Breast epithelium (tissue), 4 donors: ENCODE results near the gene MAD1L1. TPM values are rescaled to one million over a fixed set of nuclear protein-coding genes. Genes with fewer than 3 reads are reported as not detected.

Source experiments
- DNase-seq, 2 donors: peaks; one replicate each; pipeline ENCODE4 v3.0.0-alpha.2; 2019; ENCODE audit warnings: low spot score in 2 of 2
- H3K27ac ChIP-seq, 2 donors: fragments of 200-600 bp; sonication (generic) in 1 of 2; one replicate each; pipeline ENCODE4 v1.5.1; 2016 to 2019; ENCODE audit warnings: mild to moderate bottlenecking in 1 of 2
- H3K27me3 ChIP-seq, 2 donors: fragments of 200-600 bp; sonication (generic) in 1 of 2; one replicate each; pipeline versions ENCODE4 v1.5.1 to v1.6.0; 2017 to 2019; ENCODE audit warnings: control low read depth in 1 of 2, mild to moderate bottlenecking in 1 of 2
- H3K36me3 ChIP-seq: fragments of 200-600 bp; one replicate; pipeline ENCODE4 v1.5.1; 2019
- H3K4me1 ChIP-seq, 2 donors: fragments of 200-600 bp; sonication (generic); one replicate each; pipeline ENCODE4 v1.5.1; 2016 to 2019; ENCODE audit warnings: control low read depth in 1 of 2
- H3K4me3 ChIP-seq, 3 donors: fragments of 200-600 bp; sonication (generic); 1 replicate in 2 of 3; 2 replicates in 1 of 3; pipeline ENCODE4 v1.5.1; 2016 to 2019; ENCODE audit warnings: mild to moderate bottlenecking in 3 of 3, moderate library complexity in 2 of 3
- H3K9me3 ChIP-seq, 2 donors: fragments of 200-600 bp; sonication (generic) in 1 of 2; one replicate each; pipeline ENCODE4 v1.5.1; 2016 to 2019; ENCODE audit warnings: control low read depth in 1 of 2
- CTCF ChIP-seq, 3 donors: fragments of 450-650 bp; IDR thresholded peaks; one replicate each; pipeline ENCODE4 v1.5.1; 2016 to 2017; ENCODE audit warnings: antibody characterized with exemption in 3 of 3, mild to moderate bottlenecking in 3 of 3, moderate library complexity in 3 of 3
- POLR2A ChIP-seq: fragments of 450-650 bp; IDR thresholded peaks from one replicate; pipeline ENCODE4 v1.6.1; 2016; ENCODE audit warnings: antibody characterized with exemption, mild to moderate bottlenecking, moderate library complexity
- POLR2AphosphoS5 ChIP-seq, 3 donors: sonication (generic); formaldehyde crosslinking; IDR thresholded peaks; one replicate each; pipeline ENCODE4 v1.6.1; 2017; ENCODE audit warnings: antibody characterized with exemption in 3 of 3
- intact Hi-C: fragments of 100-400 bp; cut with DNase I; formaldehyde crosslinking; loops from one replicate; pipeline ENCODE4 v1.15.1; 2023; ENCODE audit warnings: low total_unique reads
- total RNA-seq, 3 donors: library from RNA; depleted of rRNA; stranded (reverse); fragments of >200 nt; gene quantifications; one replicate each; pipeline ENCODE4 v1.1.0, GENCODE V29; 2016

The MAD1L1 gene
- total RNA-seq, 3 donors from 2014 or later, result 27.7 to 33.9 (median 28.8) TPM

GRCh38 chr7:2146676-2147472 lies 85.9 kb downstream of the MAD1L1 start:
- DNase-seq, result no peak
- Histone ChIP-seq H3K4me1 (no peaks in the 10 kb centered on the region), H3K36me3 (no peaks in the 10 kb centered on the region), H3K27ac (no peak overlapping the region), H3K4me3 (no peak overlapping the region), H3K9me3 (no peaks in the 10 kb centered on the region), H3K27me3 (no peaks in the 10 kb centered on the region)
- intact Hi-C loops, result no loop called here
- no peak for TF ChIP-seq CTCF (IDR thresholded peaks at IDR 0.05)
- no peak for TF ChIP-seq POLR2A
- TF ChIP-seq POLR2AphosphoS5 (IDR thresholded peaks at IDR 0.05), result no peak

GRCh38 chr7:2145835-2146580 lies 86.7 kb downstream of the MAD1L1 start:
- H3K4me1 ChIP-seq, result no peaks in the 10 kb centered on the region
- H3K36me3 ChIP-seq, result no peaks in the 10 kb centered on the region
- intact Hi-C loops, result no loop called here
- H3K4me3 ChIP-seq, result no peak overlapping the region
- no peak for TF ChIP-seq CTCF (IDR thresholded peaks at IDR 0.05)
- TF ChIP-seq POLR2AphosphoS5 (IDR thresholded peaks at IDR 0.05), result no peak
- no peak overlapping the region for H3K27ac ChIP-seq
- no peaks in the 10 kb centered on the region for H3K9me3 ChIP-seq
- no peak for DNase-seq
- H3K27me3 ChIP-seq, result no peaks in the 10 kb centered on the region

- Histone ChIP-seq H3K27me3 (no peaks in the 10 kb centered on the region), H3K9me3 (no peaks in the 10 kb centered on the region), H3K4me1 (no peaks in the 10 kb centered on the region), H3K36me3 (no peaks in the 10 kb centered on the region), H3K4me3 (no peak overlapping the region), H3K27ac (no peak overlapping the region)
- intact Hi-C loops, result no loop called here
- TF ChIP-seq POLR2A (no peak), POLR2AphosphoS5 (IDR thresholded peaks at IDR 0.05) (no peak), CTCF (IDR thresholded peaks at IDR 0.05) (no peak)
- DNase-seq, result no peak
These were observed 87.8 kb downstream of the MAD1L1 start for GRCh38 chr7:2144926-2145325.

- H3K4me3 ChIP-seq, result no peak overlapping the region
- H3K4me1 ChIP-seq, result no peaks in the 10 kb centered on the region
- no peak for DNase-seq
- H3K9me3 ChIP-seq, result no peaks in the 10 kb centered on the region
- intact Hi-C loops, result loop anchor here (1.0 kb wide), 1 partner anchor 25 kb away; no protein-coding TSS in a partner anchor
- no peak for TF ChIP-seq POLR2AphosphoS5 (IDR thresholded peaks at IDR 0.05)
- no peak for TF ChIP-seq POLR2A
- no peak for TF ChIP-seq CTCF (IDR thresholded peaks at IDR 0.05)
- no peak overlapping the region for H3K27ac ChIP-seq
- no peaks in the 10 kb centered on the region for H3K36me3 ChIP-seq
- H3K27me3 ChIP-seq, result no peaks in the 10 kb centered on the region
These were observed 88.7 kb downstream of the MAD1L1 start for GRCh38 chr7:2143981-2144595.
